ENCODE results near the gene SRC. TPM values are rescaled to one million over a fixed set of nuclear protein-coding genes. Genes with fewer than 3 reads are reported as not detected.

The SRC gene
- total RNA-seq, 4 donors from 2014 or later, result 10.3 to 21.4 (median 12.9) TPM

DNA sequence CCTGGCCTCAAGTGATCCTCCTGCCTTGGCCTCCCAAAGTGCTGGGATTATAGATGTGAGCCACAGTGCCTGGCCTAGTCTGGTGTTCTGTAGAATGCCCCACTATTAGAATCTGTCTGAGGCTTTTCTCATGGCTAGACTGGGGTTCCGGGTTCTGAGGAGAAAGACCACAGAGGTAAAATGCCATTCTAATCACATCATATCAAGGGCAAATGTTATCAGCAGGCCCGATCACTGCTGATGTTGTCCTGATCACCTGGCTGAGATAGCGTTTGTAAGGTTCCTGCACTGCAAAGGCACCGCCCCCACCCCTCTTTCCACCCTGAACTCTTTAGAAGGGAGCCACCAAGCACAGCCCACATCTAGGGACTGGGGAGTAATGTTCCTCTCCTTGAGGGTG is 6.7 kb upstream of the SRC start:
- TF ChIP-seq, protein P1, sequence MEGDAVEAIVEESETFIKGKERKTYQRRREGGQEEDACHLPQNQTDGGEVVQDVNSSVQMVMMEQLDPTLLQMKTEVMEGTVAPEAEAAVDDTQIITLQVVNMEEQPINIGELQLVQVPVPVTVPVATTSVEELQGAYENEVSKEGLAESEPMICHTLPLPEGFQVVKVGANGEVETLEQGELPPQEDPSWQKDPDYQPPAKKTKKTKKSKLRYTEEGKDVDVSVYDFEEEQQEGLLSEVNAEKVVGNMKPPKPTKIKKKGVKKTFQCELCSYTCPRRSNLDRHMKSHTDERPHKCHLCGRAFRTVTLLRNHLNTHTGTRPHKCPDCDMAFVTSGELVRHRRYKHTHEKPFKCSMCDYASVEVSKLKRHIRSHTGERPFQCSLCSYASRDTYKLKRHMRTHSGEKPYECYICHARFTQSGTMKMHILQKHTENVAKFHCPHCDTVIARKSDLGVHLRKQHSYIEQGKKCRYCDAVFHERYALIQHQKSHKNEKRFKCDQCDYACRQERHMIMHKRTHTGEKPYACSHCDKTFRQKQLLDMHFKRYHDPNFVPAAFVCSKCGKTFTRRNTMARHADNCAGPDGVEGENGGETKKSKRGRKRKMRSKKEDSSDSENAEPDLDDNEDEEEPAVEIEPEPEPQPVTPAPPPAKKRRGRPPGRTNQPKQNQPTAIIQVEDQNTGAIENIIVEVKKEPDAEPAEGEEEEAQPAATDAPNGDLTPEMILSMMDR (IDR thresholded peaks at IDR 0.05; ENCODE audit: low read depth), result no peak

DNA sequence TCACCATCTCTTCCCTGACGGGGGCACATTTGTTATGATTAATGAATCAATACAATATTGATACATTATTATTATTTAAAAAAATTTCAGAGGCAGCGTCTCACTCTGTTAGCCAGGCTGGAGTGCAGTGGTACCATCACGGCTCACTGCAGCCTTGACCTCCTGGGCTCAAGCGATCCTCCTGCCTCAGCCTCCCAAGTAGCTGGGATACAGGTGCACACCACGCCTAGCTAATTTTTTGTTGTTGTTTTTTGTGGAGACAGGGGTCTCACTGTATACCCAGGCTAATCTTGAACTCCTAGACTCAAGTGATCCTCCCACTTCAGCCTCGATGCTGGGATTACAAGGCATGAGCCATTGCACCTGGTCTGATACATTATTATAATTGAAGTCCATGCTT is 4.9 kb upstream of the SRC start:
- TF ChIP-seq, protein P1 (IDR thresholded peaks at IDR 0.05; ENCODE audit: low read depth), result no peak

DNA sequence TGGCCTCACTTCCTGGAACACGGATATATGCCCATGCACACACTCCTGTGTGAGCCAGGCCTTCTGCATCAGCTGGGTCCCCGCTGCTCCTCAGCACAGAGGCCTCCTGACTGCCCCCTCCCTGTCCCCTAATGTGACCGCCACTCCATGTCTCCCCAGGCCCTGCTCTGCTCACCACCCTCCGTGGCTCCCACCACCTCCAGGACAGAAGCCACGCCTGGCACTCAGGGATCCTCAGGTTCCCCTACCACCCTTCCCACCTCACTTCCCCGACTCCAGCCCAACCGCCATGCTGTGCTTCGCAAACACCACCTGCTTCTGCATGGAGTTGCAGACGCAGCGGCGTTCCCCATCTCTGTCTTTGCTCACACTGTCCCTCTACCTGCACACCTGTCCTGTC is 4.3 kb upstream of the SRC start:
- TF ChIP-seq, protein P1 (IDR thresholded peaks at IDR 0.05; ENCODE audit: low read depth), result no peak

DNA sequence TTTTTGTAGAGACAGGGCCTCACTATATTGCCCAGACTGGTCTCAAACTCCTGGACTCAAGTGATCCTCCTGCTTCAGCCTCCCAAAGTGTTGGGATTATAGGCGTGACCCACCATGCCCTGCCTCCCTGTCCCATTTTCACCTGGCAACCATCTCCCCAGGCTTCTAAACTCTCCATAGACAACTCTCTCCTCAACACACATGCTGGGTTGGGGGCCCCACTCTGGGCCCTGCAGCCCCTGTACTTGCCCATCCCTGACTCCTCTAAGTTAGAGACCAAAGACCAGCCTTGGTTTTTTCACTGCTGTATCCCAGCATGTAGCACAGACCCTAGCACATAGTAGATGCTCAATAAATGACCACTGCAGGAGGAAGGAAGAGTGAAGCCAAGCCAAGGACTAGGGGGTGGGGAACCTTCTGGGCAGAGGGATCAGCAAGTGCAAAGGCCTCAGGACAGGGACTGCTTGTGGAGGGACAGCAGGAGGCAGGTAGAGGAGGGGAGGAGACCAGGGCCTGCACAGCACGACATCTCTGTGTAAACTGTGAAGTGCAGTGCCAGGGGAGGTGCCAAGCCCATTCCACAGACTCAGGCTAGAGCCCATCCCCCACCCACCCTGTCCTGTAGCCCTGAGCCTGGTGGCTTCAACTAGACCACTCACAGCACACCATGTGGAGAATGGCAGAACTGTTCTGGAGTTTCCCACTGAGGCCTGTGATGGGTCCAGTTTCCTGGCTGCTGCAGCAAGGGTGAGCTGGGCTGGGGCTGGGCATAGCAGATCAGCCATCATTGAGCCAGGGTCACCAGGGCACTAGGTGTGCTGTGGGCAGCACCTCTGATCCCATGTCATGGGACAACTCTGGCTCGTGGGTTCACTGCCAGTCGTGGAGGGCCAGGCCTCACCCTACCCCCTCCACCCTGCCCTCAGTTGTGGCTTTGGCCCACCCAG is 3.4 kb upstream of the SRC start:
- TF ChIP-seq, protein P1 (IDR thresholded peaks at IDR 0.05; ENCODE audit: low read depth), result no peak

DNA sequence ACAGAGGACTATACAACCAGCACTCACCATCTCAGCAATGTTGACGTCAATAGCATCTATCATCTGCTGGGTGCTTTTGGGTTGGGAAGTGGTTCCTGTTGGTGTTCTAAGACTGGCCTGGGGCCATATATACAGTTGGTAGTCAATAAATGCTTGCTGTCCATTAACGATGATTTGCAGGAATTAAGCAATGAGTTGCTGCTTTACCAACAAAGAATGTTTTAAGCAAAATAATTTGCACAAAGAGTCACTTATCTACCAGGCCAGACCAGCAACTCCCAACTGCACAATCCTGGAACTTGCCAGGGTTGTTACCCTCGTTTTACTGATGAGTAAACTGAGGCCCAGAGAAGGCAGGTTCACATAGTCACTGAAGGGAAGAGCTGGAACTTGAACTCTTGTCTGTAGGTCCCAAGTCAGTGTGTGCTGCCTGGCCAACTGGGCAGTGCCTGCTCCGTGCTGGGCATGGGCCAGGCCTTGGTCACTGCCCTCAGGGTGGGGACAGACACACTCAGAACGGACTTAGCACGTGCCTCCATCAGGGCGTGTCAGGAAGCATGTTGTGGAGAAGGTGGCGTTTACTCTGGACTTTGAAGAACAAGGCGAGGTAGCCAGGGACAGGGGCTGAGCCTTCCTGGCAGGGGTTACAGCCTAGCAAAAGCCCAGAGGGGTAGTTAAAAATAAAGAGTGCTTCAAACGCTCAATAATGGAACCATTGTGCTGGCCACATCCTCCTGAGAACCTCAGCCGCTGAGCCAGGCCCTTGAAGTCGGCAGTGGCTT is 2.5 kb upstream of the SRC start:
- TF ChIP-seq, protein P1 (IDR thresholded peaks at IDR 0.05; ENCODE audit: low read depth), result no peak

DNA sequence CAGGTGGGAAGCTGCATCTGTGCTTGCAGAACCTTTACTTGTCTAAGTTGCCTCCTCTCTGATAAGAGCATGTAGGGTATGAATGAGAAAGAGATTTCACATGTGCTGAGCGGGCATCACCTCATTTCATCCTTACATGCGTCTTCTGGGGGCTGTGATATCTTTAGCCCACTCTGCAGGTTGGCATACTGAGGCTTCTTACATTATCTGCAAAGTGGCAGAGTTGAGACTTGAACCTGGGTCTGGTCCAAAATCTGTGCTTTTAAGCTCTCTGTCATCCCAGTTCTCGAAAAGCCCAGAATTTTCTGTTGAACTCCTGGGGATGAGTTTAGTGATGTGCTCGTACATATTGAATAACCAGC is 2.0 kb upstream of the SRC start:
- TF ChIP-seq, protein P1 (IDR thresholded peaks at IDR 0.05; ENCODE audit: low read depth), result no peak

Measured in subcutaneous adipose tissue (tissue), 4 donors.